Type B pancreatic cell (in vitro differentiated cells): ENCODE data around the gene ST8SIA4. TPM values are rescaled to one million over a fixed set of nuclear protein-coding genes. Genes with fewer than 3 reads are reported as not detected.
A peak's percentile ranks its signal among the peaks of the same experiment; 100 is the strongest.

Source experiments
- DNase-seq: peaks from one replicate; pipeline ENCODE4 v3.0.0; 2021; ENCODE audit warnings: mixed read lengths; ENCODE audit not compliant: unreplicated experiment; ENCODE audit errors: extremely low spot score
- H3K27ac Mint-ChIP-seq: 2 replicates; pipeline ENCODE4 v1.8.0; 2021; ENCODE audit warnings: mild to moderate bottlenecking, mixed read lengths
- H3K27me3 Mint-ChIP-seq: 2 replicates; pipeline ENCODE4 v1.8.0; 2021; ENCODE audit warnings: mixed read lengths
- H3K36me3 Mint-ChIP-seq: 2 replicates; pipeline ENCODE4 v1.8.0; 2021; ENCODE audit warnings: mixed read lengths
- H3K4me1 Mint-ChIP-seq: one replicate; pipeline ENCODE4 v1.8.0; 2021; ENCODE audit warnings: mixed read lengths; ENCODE audit not compliant: unreplicated experiment
- H3K4me3 Mint-ChIP-seq: 2 replicates; pipeline ENCODE4 v1.8.0; 2021; ENCODE audit warnings: mild to moderate bottlenecking, mixed read lengths
- H3K9me3 Mint-ChIP-seq: 2 replicates; pipeline ENCODE4 v1.8.0; 2021; ENCODE audit warnings: mixed read lengths
- CTCF ChIP-seq: fragments of 200-600 bp; sonication (generic); conservative IDR thresholded peaks from 2 replicates; pipeline ENCODE4 v1.5.0; 2021; ENCODE audit warnings: antibody characterized with exemption, mild to moderate bottlenecking
- total RNA-seq: library from RNA; stranded (reverse); gene quantifications from 2 replicates; pipeline ENCODE4 v1.2.1, GENCODE V29; 2021; ENCODE audit warnings: low replicate concordance

Gene ST8SIA4
- total RNA-seq, 1 donor from 2014 or later, result 18.0 TPM

DNA sequence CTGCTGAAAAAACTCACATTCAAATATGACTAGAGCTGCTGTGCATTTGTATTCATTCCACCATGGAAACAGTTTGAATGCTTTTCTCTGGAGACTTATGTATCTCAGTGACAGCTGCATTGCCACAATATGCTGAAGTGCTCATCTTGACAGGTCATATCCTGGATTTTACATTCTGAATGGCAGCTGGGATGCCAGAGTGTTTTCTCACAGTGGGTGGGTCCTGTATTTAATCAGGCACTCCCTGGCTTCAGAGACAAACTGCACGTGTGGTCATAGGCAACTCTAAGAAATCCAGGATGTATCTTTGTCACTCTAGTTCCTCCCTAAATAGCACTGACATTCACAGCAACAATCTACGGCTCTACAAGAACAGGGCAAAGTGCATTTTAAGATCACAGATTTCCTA, 75.6 kb downstream of the ST8SIA4 start:
- Mint-ChIP-seq H3K36me3 (no peaks in the 10 kb centered on the region), H3K27me3 (no peaks in the 10 kb centered on the region), H3K4me1 (peaks cover 14% of the 10 kb centered on the region), H3K4me3 (no peak overlapping the region), H3K27ac (peak overlapping the region; percentile 90), H3K9me3 (peaks cover 3% of the 10 kb centered on the region)
- DNase-seq, result no peak
- TF ChIP-seq CTCF, result no peak

GRCh38 chr5:100826133-100826532, 76.9 kb downstream of the ST8SIA4 start:
- peak overlapping the region; percentile 23 for H3K27ac Mint-ChIP-seq
- DNase-seq, result no peak
- H3K4me3 Mint-ChIP-seq, result no peak overlapping the region
- peaks cover 18% of the 10 kb centered on the region for H3K4me1 Mint-ChIP-seq
- H3K27me3 Mint-ChIP-seq, result no peaks in the 10 kb centered on the region
- H3K9me3 Mint-ChIP-seq, result peaks cover 5% of the 10 kb centered on the region
- no peak for TF ChIP-seq CTCF
- H3K36me3 Mint-ChIP-seq, result no peaks in the 10 kb centered on the region

GRCh38 chr5:100824635-100825034, 78.4 kb downstream of the ST8SIA4 start:
- peaks cover 5% of the 10 kb centered on the region for H3K9me3 Mint-ChIP-seq
- DNase-seq, result no peak
- no peak overlapping the region for H3K4me3 Mint-ChIP-seq
- H3K36me3 Mint-ChIP-seq, result no peaks in the 10 kb centered on the region
- no peaks in the 10 kb centered on the region for H3K27me3 Mint-ChIP-seq
- peaks cover 31% of the 10 kb centered on the region for H3K4me1 Mint-ChIP-seq
- TF ChIP-seq CTCF, result no peak
- no peak overlapping the region for H3K27ac Mint-ChIP-seq

DNA sequence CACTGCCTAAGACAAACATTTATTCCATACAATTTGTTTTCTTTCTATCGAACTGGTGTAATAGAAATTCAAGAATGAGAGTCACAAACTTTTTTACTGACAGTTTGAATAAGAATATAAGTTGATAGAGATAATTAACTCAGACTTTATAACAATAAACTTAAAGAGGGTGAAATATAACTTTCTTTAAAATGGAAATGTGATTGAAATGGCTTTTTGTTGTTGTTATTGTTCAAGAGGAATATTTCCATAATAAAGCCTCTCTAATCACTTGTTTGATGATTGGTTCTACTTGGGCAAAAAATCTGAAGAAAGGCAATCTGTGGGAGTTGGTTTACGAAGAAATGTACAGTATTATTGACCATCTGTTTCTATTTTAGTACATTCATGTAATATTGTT, 79.3 kb downstream of the ST8SIA4 start:
- Mint-ChIP-seq H3K4me3 (no peak overlapping the region), H3K36me3 (no peaks in the 10 kb centered on the region), H3K27me3 (no peaks in the 10 kb centered on the region), H3K9me3 (peaks cover 5% of the 10 kb centered on the region), H3K27ac (no peak overlapping the region), H3K4me1 (peaks cover 31% of the 10 kb centered on the region)
- TF ChIP-seq CTCF, result no peak
- no peak for DNase-seq

- H3K27ac Mint-ChIP-seq, result no peak overlapping the region
- H3K4me1 Mint-ChIP-seq, result peaks cover 17% of the 10 kb centered on the region
- H3K4me3 Mint-ChIP-seq, result no peak overlapping the region
- no peaks in the 10 kb centered on the region for H3K36me3 Mint-ChIP-seq
- DNase-seq, result no peak
- peaks cover 5% of the 10 kb centered on the region for H3K9me3 Mint-ChIP-seq
- TF ChIP-seq CTCF, result no peak
- H3K27me3 Mint-ChIP-seq, result no peaks in the 10 kb centered on the region
Observed at GRCh38 chr5:100821751-100822150, 81.3 kb downstream of the ST8SIA4 start.

- Mint-ChIP-seq H3K9me3 (peaks cover 5% of the 10 kb centered on the region), H3K27me3 (no peaks in the 10 kb centered on the region), H3K36me3 (no peaks in the 10 kb centered on the region), H3K27ac (no peak overlapping the region), H3K4me3 (no peak overlapping the region), H3K4me1 (peaks cover 17% of the 10 kb centered on the region)
- no peak for TF ChIP-seq CTCF
- no peak for DNase-seq
Observed at GRCh38 chr5:100818340-100818739, 84.7 kb downstream of the ST8SIA4 start.
